GM06990 (cell line): Measurements from ENCODE around the gene SNCB.

Experiments
- DNase-seq: peaks from one replicate; pipeline ENCODE4 v3.0.0-alpha.2; 2011; ENCODE audit not compliant: insufficient read length; ENCODE audit errors: extremely low read depth
- H3K27me3 ChIP-seq: replicated peaks from 2 replicates; pipeline ENCODE4 v1.6.0; 2011; ENCODE audit warnings: low read length; ENCODE audit not compliant: control insufficient read depth, insufficient read depth
- H3K36me3 ChIP-seq: 2 replicates; pipeline ENCODE4 v1.5.1; 2011; ENCODE audit warnings: low read length; ENCODE audit not compliant: control insufficient read depth, insufficient read depth
- H3K4me3 ChIP-seq: replicated peaks from 2 replicates; pipeline ENCODE4 v1.5.1; 2011; ENCODE audit warnings: low read depth, mild to moderate bottlenecking, control low read depth, low read length
- CTCF ChIP-seq: IDR thresholded peaks from 2 replicates; pipeline ENCODE4 v1.5.1; 2011; ENCODE audit warnings: low read length, control low read depth, mild to moderate bottlenecking, inconsistent platforms; ENCODE audit not compliant: insufficient read depth, poor library complexity, severe bottlenecking

Gene SNCB

DNA sequence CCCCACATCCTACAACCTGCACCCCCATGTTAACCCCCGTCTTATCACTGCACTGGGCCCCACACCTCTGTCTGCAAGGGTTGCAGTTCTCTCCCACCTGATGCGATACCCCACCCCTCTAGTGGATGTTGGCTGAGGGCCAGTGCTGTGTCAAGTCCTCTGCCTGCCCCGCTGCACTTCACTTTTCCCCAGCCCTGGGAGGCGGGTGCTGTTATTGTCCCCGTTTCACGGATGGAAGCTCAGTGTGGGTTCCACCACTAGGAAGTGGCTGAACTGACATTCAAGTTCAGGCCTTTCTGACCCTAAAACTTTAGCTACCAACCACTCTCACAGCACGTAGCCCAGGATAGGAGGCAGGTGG lies 3.5 kb downstream of the SNCB start:
- H3K36me3 ChIP-seq: no peaks in the 10 kb centered on the region
- no peak for DNase-seq
- peaks cover 5% of the 10 kb centered on the region for H3K27me3 ChIP-seq
- TF ChIP-seq CTCF: no peak
- no peak overlapping the region for H3K4me3 ChIP-seq

GRCh38 chr5:176625966-176626875 lies 4.1 kb downstream of the SNCB start:
- Histone ChIP-seq H3K36me3 (no peaks in the 10 kb centered on the region), H3K4me3 (no peak overlapping the region), H3K27me3 (peaks cover 5% of the 10 kb centered on the region)
- no peak for TF ChIP-seq CTCF
- DNase-seq: no peak

DNA sequence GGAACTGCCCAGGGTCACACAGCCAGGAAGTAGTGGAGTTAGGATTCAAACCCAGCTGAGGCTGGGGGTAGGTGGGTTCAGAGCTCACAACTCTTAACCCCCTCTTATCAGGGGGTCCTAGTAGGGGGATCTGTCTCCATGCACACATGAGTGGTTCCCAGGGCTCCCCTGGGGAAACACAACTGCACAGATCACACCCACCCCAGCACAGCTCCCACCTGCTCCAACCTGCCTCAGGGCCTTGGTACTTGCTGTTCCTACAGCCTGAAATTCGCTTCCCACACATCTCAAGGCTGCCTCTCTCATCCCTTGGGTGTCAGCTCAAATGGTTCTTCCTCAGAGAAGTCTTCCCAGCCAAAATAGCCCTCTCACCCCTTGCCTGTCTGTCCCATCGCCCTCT lies 4.8 kb downstream of the SNCB start:
- Histone ChIP-seq H3K36me3 (no peaks in the 10 kb centered on the region), H3K4me3 (no peak overlapping the region), H3K27me3 (peaks cover 1% of the 10 kb centered on the region)
- no peak for DNase-seq
- TF ChIP-seq CTCF: no peak

DNA sequence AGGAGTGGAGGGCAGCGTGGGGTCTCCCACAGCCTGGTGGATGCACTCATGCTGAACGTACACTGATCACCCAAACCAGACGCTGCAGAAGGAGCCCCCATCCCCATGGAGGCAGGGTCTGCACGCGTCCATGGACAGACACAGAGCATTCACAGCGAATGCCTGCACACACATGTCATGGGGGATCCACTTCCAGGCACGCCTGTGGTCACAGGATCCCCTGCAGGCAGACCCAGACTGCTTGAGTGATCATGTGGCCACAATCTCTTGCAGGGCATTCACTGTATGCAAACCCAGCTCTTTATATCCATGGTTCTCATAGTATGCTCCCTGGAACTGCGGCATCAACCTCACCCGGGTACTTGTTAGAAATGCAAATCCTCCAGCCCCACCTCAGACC lies 5.4 kb downstream of the SNCB start:
- H3K36me3 ChIP-seq: no peaks in the 10 kb centered on the region
- TF ChIP-seq CTCF: no peak
- no peak for DNase-seq
- H3K4me3 ChIP-seq: no peak overlapping the region
- peaks cover 1% of the 10 kb centered on the region for H3K27me3 ChIP-seq

- DNase-seq: no peak
- TF ChIP-seq CTCF: no peak
- Histone ChIP-seq H3K4me3 (no peak overlapping the region), H3K27me3 (peaks cover 1% of the 10 kb centered on the region), H3K36me3 (no peaks in the 10 kb centered on the region)
These were observed 6.2 kb downstream of the SNCB start for GRCh38 chr5:176624142-176624541.
